Stimulated activated naive CD8-positive, alpha-beta T cell treated with anti-CD3 and anti-CD28 coated beads, Interleukin-15, amount 100 ng/mL, for 72 hours (primary cell): ENCODE results near the gene CRPPA.

Experiments used
- ATAC-seq: fragments of 150-1000 bp; cut with Tn5 transposase; 2 replicates; pipeline ENCODE4 v1.10.0; 2021; ENCODE audit warnings: mild to moderate bottlenecking, moderate library complexity
- DNase-seq, 2 donors: peaks; one replicate each; pipeline ENCODE4 v3.0.0; 2021 to 2022
- H3K27ac Mint-ChIP-seq, 2 donors: one replicate each; pipeline ENCODE4 v1.8.0; 2022; ENCODE audit warnings: mild to moderate bottlenecking in 2 of 2, mixed read lengths in 2 of 2, moderate library complexity in 2 of 2
- H3K27me3 Mint-ChIP-seq: one replicate; pipeline ENCODE4 v1.8.0; 2022; ENCODE audit warnings: mixed read lengths
- H3K4me1 Mint-ChIP-seq: one replicate; pipeline ENCODE4 v1.8.0; 2022; ENCODE audit warnings: mild to moderate bottlenecking, mixed read lengths
- H3K4me3 Mint-ChIP-seq, 2 donors: one replicate each; pipeline ENCODE4 v1.8.0; 2022; ENCODE audit warnings: mild to moderate bottlenecking in 2 of 2, mixed read lengths in 2 of 2, moderate library complexity in 1 of 2
- H3K9me3 Mint-ChIP-seq, 2 donors: one replicate each; pipeline ENCODE4 v1.8.0; 2022; ENCODE audit warnings: mixed read lengths in 2 of 2

The CRPPA gene

GRCh38 chr7:16433568-16434122 lies 12.3 kb upstream of the CRPPA start:
- H3K9me3 Mint-ChIP-seq: no peaks in the 10 kb centered on the region
- H3K27me3 Mint-ChIP-seq: no peaks in the 10 kb centered on the region
- H3K4me1 Mint-ChIP-seq: peaks cover 6% of the 10 kb centered on the region
- no peak for DNase-seq
- no peak overlapping the region for H3K27ac Mint-ChIP-seq
- no peak overlapping the region for H3K4me3 Mint-ChIP-seq
- no peak for ATAC-seq

- Mint-ChIP-seq H3K27me3 (no peaks in the 10 kb centered on the region), H3K27ac (no peak overlapping the region), H3K4me3 (no peak overlapping the region), H3K4me1 (peaks cover 6% of the 10 kb centered on the region), H3K9me3 (no peaks in the 10 kb centered on the region)
- no peak for ATAC-seq
- DNase-seq: no peak
These were observed 11.0 kb upstream of the CRPPA start for GRCh38 chr7:16432425-16432731.

GRCh38 chr7:16431646-16432424 lies 10.5 kb upstream of the CRPPA start:
- no peaks in the 10 kb centered on the region for H3K9me3 Mint-ChIP-seq
- H3K4me3 Mint-ChIP-seq: no peak overlapping the region
- ATAC-seq (peak; percentile 73), DNase-seq (peak in 1 of 2 donors; percentile 20)
- no peak overlapping the region for H3K27ac Mint-ChIP-seq
- H3K4me1 Mint-ChIP-seq: peaks cover 6% of the 10 kb centered on the region
- no peaks in the 10 kb centered on the region for H3K27me3 Mint-ChIP-seq

GRCh38 chr7:16430133-16430532 lies 8.8 kb upstream of the CRPPA start:
- H3K27me3 Mint-ChIP-seq: no peaks in the 10 kb centered on the region
- no peak overlapping the region for H3K27ac Mint-ChIP-seq
- no peaks in the 10 kb centered on the region for H3K9me3 Mint-ChIP-seq
- ATAC-seq: no peak
- no peak for DNase-seq
- H3K4me1 Mint-ChIP-seq: peaks cover 6% of the 10 kb centered on the region
- H3K4me3 Mint-ChIP-seq: no peak overlapping the region

- H3K27me3 Mint-ChIP-seq: no peaks in the 10 kb centered on the region
- no peak for DNase-seq
- H3K4me1 Mint-ChIP-seq: peaks cover 3% of the 10 kb centered on the region
- no peak overlapping the region for H3K4me3 Mint-ChIP-seq
- no peak for ATAC-seq
- H3K9me3 Mint-ChIP-seq: no peaks in the 10 kb centered on the region
- no peak overlapping the region for H3K27ac Mint-ChIP-seq
These were observed 7.3 kb upstream of the CRPPA start for GRCh38 chr7:16428672-16429071.

- Mint-ChIP-seq H3K4me1 (no peaks in the 10 kb centered on the region), H3K27me3 (no peaks in the 10 kb centered on the region), H3K4me3 (no peak overlapping the region), H3K27ac (no peak overlapping the region), H3K9me3 (no peaks in the 10 kb centered on the region)
- ATAC-seq (no peak), DNase-seq (no peak)
These were observed 6.8 kb upstream of the CRPPA start for GRCh38 chr7:16428182-16428581.

GRCh38 chr7:16423761-16424160 lies 2.4 kb upstream of the CRPPA start:
- ATAC-seq (no peak), DNase-seq (no peak)
- peaks cover 24% of the 10 kb centered on the region for H3K4me1 Mint-ChIP-seq
- no peak overlapping the region for H3K4me3 Mint-ChIP-seq
- H3K27ac Mint-ChIP-seq: no peak overlapping the region
- H3K9me3 Mint-ChIP-seq: no peaks in the 10 kb centered on the region
- H3K27me3 Mint-ChIP-seq: no peaks in the 10 kb centered on the region

- H3K4me3 Mint-ChIP-seq: peak overlapping the region in 1 of 2 donors; percentile 12
- peaks cover 0 to 7% of the 10 kb centered on the region in 2 donors for H3K9me3 Mint-ChIP-seq
- H3K27ac Mint-ChIP-seq: no peak overlapping the region
- DNase-seq (no peak), ATAC-seq (no peak)
- peaks cover 24% of the 10 kb centered on the region for H3K4me1 Mint-ChIP-seq
- H3K27me3 Mint-ChIP-seq: no peaks in the 10 kb centered on the region
These were observed 1.6 kb upstream of the CRPPA start for GRCh38 chr7:16422917-16423316.

- Mint-ChIP-seq H3K9me3 (peaks cover 0 to 7% of the 10 kb centered on the region in 2 donors), H3K4me1 (peaks cover 26% of the 10 kb centered on the region), H3K27me3 (no peaks in the 10 kb centered on the region), H3K27ac (peak overlapping the region in 1 of 2 donors; percentile 91), H3K4me3 (peak overlapping the region; percentile 76 to 81)
- DNase-seq (no peak), ATAC-seq (no peak)
These were observed 731 bp upstream of the CRPPA start for GRCh38 chr7:16422103-16422435.

GRCh38 chr7:16420649-16421332 lies 547 bp downstream of the CRPPA start:
- Mint-ChIP-seq H3K27me3 (no peaks in the 10 kb centered on the region), H3K4me3 (peak overlapping the region; percentile 84 to 90)

GRCh38 chr7:16420329-16420648 lies 1.0 kb downstream of the CRPPA start:
- Mint-ChIP-seq H3K27ac (peak overlapping the region; percentile 97 to 99), H3K27me3 (no peaks in the 10 kb centered on the region), H3K4me3 (peak overlapping the region; percentile 84 to 90), H3K9me3 (peaks cover 0 to 7% of the 10 kb centered on the region in 2 donors), H3K4me1 (peaks cover 30% of the 10 kb centered on the region)
- ATAC-seq (no peak), DNase-seq (no peak)

More at GRCh38 chr7:16420649-16421332, 547 bp downstream of the CRPPA start:
- Mint-ChIP-seq H3K27ac (peak overlapping the region; percentile 97 to 99), H3K9me3 (peaks cover 0 to 7% of the 10 kb centered on the region in 2 donors), H3K4me1 (peaks cover 30% of the 10 kb centered on the region)
- DNase-seq (peak; percentile 89 to 92), ATAC-seq (peak; percentile 94)

GRCh38 chr7:16419859-16420258 lies 1.5 kb downstream of the CRPPA start:
- DNase-seq: no peak
- ATAC-seq: no peak
- peaks cover 30% of the 10 kb centered on the region for H3K4me1 Mint-ChIP-seq
- H3K27me3 Mint-ChIP-seq: no peaks in the 10 kb centered on the region
- H3K4me3 Mint-ChIP-seq: peak overlapping the region; percentile 84 to 90
- H3K27ac Mint-ChIP-seq: peak overlapping the region in 1 of 2 donors; percentile 97
- H3K9me3 Mint-ChIP-seq: peaks cover 0 to 7% of the 10 kb centered on the region in 2 donors

- ATAC-seq: no peak
- DNase-seq: no peak
- Mint-ChIP-seq H3K4me3 (peak overlapping the region in 1 of 2 donors; percentile 56), H3K27ac (no peak overlapping the region), H3K9me3 (peaks cover 0 to 7% of the 10 kb centered on the region in 2 donors), H3K27me3 (no peaks in the 10 kb centered on the region), H3K4me1 (peaks cover 30% of the 10 kb centered on the region)
These were observed 2.2 kb downstream of the CRPPA start for GRCh38 chr7:16419126-16419525.

GRCh38 chr7:16417906-16418305 lies 3.4 kb downstream of the CRPPA start:
- no peak for DNase-seq
- no peaks in the 10 kb centered on the region for H3K27me3 Mint-ChIP-seq
- ATAC-seq: no peak
- no peak overlapping the region for H3K4me3 Mint-ChIP-seq
- no peak overlapping the region for H3K27ac Mint-ChIP-seq
- peaks cover 30% of the 10 kb centered on the region for H3K4me1 Mint-ChIP-seq
- peaks cover 0 to 7% of the 10 kb centered on the region in 2 donors for H3K9me3 Mint-ChIP-seq

- no peak for DNase-seq
- H3K9me3 Mint-ChIP-seq: peaks cover 0 to 7% of the 10 kb centered on the region in 2 donors
- peaks cover 24% of the 10 kb centered on the region for H3K4me1 Mint-ChIP-seq
- H3K27me3 Mint-ChIP-seq: no peaks in the 10 kb centered on the region
- ATAC-seq: no peak
- no peak overlapping the region for H3K4me3 Mint-ChIP-seq
- peak overlapping the region in 1 of 2 donors; percentile 72 for H3K27ac Mint-ChIP-seq
These were observed 4.8 kb downstream of the CRPPA start for GRCh38 chr7:16416289-16417282.
